Activated T-helper 2 cell treated with anti-CD3 and anti-CD28 coated beads, Interferon-gamma antibody, Interleukin-2, Interleukin-4, amounts not matched to agents 10 μg/mL and 5 μg/mL and 100 μg/mL, durations not matched to agents 14 hours and 24 hours and 36 hours (primary cell): Measurements from ENCODE around the gene RFX2. TPM values are rescaled to one million over a fixed set of nuclear protein-coding genes. Genes with fewer than 3 reads are reported as not detected.
A peak's percentile ranks its signal among the peaks of the same experiment; 100 is the strongest.

Experiments used
- DNase-seq: peaks from one replicate; pipeline ENCODE4 v3.0.0; 2021; ENCODE audit warnings: low spot score
- H3K27ac Mint-ChIP-seq: one replicate; pipeline ENCODE4 v1.8.0; 2021; ENCODE audit warnings: mixed read lengths
- H3K27me3 Mint-ChIP-seq: one replicate; pipeline ENCODE4 v1.8.0; 2021; ENCODE audit warnings: low read depth, mixed read lengths
- H3K36me3 Mint-ChIP-seq: one replicate; pipeline ENCODE4 v1.8.0; 2021; ENCODE audit warnings: low read depth, mixed read lengths
- H3K4me1 Mint-ChIP-seq: one replicate; pipeline ENCODE4 v1.8.0; 2021; ENCODE audit warnings: low read depth, mixed read lengths
- H3K4me3 Mint-ChIP-seq: one replicate; pipeline ENCODE4 v1.8.0; 2021; ENCODE audit warnings: low read depth, mild to moderate bottlenecking, moderate library complexity, mixed read lengths
- H3K9me3 Mint-ChIP-seq: one replicate; pipeline ENCODE4 v1.8.0; 2021; ENCODE audit warnings: mixed read lengths
- intact Hi-C: fragments of 100-400 bp; cut with micrococcal nuclease; formaldehyde crosslinking; loops from one replicate; pipeline ENCODE4 v1.15.1; 2023
- total RNA-seq: library from RNA; stranded (reverse); gene quantifications from 2 replicates; pipeline ENCODE4 v1.2.3, GENCODE V29; 2022

RFX2 gene
- total RNA-seq, 1 donor from 2014 or later = 8.7 TPM

GRCh38 chr19:6059988-6060599, 50.2 kb downstream of the RFX2 start:
- Mint-ChIP-seq H3K4me3 (no peak overlapping the region), H3K4me1 (peaks cover 54% of the 10 kb centered on the region), H3K36me3 (no peaks in the 10 kb centered on the region), H3K27me3 (no peaks in the 10 kb centered on the region), H3K27ac (peak overlapping the region; percentile 71), H3K9me3 (no peaks in the 10 kb centered on the region)
- intact Hi-C loops = no loop called here
- no peak for DNase-seq

DNA sequence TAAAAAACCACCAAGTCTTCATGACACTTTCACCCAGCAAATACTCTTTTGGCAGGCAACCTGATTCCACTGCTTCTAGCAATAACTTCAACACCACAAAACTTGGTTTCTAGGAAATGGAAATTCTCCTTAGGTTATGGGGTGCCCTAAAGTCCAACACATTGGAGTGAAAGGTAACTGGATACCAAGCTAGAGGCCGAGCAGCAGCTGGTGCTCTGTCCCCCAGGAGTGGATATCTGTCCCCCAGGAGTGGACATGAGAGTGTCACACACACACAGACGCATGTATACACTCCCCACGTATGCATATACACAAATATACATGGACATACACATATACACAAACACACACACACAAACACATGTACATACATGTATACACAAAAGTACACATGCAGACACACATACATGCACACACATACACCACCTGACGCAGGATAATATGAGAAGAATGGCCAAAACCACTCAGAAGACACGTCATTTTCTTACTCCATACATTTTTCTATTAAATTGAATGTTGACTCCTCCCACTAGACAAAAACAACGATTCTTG, 50.8 kb downstream of the RFX2 start:
- no peak for DNase-seq
- intact Hi-C loops = no loop called here
- Mint-ChIP-seq H3K9me3 (no peaks in the 10 kb centered on the region), H3K4me1 (peaks cover 52% of the 10 kb centered on the region), H3K27me3 (no peaks in the 10 kb centered on the region), H3K36me3 (no peaks in the 10 kb centered on the region), H3K4me3 (no peak overlapping the region), H3K27ac (no peak overlapping the region)

DNA sequence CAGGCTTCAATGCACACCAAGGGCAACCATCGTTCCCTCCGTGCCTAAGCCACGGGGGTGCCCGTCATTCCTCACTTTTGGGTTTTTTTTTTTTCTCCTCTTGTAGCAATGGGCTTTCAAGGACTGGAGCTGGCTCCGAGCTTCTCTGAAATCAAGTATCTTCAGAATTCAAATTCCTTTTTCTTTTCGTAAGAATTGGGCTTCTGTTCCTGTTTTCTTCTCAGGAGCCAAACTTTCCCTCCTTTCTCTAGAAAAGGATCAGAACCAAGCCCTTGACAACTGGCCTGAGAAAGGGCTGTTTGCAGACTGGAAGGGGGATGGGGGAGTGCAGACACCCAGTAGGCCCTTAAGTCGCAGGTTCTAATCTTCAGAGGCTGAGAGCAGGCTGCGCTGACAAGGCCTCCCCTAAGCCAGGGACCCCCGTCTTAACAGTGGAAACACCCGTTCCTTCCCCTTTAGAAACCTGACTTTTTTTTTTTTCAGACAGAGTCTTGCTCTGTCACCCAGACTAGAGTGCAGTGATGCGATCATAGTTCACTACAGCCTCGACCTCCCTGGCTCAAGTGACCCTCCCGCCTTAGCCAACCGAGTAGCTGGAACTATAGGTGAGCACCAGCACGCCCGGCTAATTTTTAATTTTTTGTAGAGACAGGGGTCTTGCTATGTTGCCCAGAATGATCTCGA, 51.6 kb downstream of the RFX2 start:
- intact Hi-C loops = no loop called here
- Mint-ChIP-seq H3K27ac (no peak overlapping the region), H3K4me3 (no peak overlapping the region), H3K36me3 (no peaks in the 10 kb centered on the region), H3K27me3 (no peaks in the 10 kb centered on the region), H3K9me3 (no peaks in the 10 kb centered on the region), H3K4me1 (peaks cover 45% of the 10 kb centered on the region)
- no peak for DNase-seq

- Mint-ChIP-seq H3K36me3 (no peaks in the 10 kb centered on the region), H3K27ac (peak overlapping the region; percentile 43), H3K4me1 (peaks cover 43% of the 10 kb centered on the region), H3K27me3 (peaks cover 2% of the 10 kb centered on the region), H3K4me3 (no peak overlapping the region), H3K9me3 (no peaks in the 10 kb centered on the region)
- no peak for DNase-seq
- intact Hi-C loops = no loop called here
Measured at GRCh38 chr19:6057651-6058517, 52.4 kb downstream of the RFX2 start.

- Mint-ChIP-seq H3K36me3 (no peaks in the 10 kb centered on the region), H3K9me3 (no peaks in the 10 kb centered on the region), H3K27ac (peak overlapping the region; percentile 71)
Measured at GRCh38 chr19:6056801-6057650, 53.3 kb downstream of the RFX2 start.

GRCh38 chr19:6056282-6056741, 54.0 kb downstream of the RFX2 start:
- Mint-ChIP-seq H3K27ac (no peak overlapping the region), H3K4me3 (no peak overlapping the region), H3K36me3 (no peaks in the 10 kb centered on the region), H3K27me3 (peaks cover 2% of the 10 kb centered on the region), H3K9me3 (no peaks in the 10 kb centered on the region), H3K4me1 (peaks cover 32% of the 10 kb centered on the region)
- intact Hi-C loops = no loop called here
- no peak for DNase-seq

More at GRCh38 chr19:6056801-6057650, 53.3 kb downstream of the RFX2 start:
- intact Hi-C loops = no loop called here
- no peak for DNase-seq
- Mint-ChIP-seq H3K4me1 (peaks cover 35% of the 10 kb centered on the region), H3K27me3 (peaks cover 2% of the 10 kb centered on the region), H3K4me3 (no peak overlapping the region)

DNA sequence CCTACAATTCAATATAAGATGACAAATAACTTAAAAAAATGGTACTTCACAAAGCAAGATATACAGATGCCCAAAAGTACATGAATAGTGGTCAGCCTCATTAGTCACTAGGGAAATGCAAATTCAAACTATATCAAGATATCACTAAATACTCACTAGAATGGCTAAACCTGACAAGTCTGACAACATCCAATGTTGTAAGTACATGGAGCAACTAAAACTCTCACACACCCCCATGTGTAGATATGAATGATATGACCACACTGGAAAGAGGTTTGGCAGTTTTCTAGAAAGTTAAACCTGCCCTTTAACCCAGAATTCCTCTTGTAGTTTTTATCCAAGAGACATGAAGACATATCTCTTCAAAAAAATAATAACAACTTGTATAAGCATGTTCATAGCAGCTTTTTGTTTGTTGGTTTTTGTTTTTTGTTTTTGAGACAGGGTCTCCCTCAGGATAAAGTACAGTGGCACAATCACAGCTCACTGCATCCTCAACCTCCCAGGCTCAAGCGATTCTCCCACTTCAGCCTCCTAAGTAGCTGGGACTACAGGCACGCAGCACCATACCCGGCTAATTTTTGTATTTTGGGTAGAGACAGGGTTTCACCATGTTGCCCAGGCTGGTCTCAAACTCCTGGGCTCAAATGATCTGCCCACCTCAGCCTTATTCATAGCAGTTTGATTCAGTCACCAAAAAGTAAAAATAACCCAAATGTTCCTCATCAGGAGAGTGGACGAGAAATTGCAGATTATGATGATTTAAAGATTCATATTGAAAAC, 55.1 kb downstream of the RFX2 start:
- Mint-ChIP-seq H3K27me3 (peaks cover 5% of the 10 kb centered on the region), H3K9me3 (no peaks in the 10 kb centered on the region), H3K36me3 (no peaks in the 10 kb centered on the region), H3K4me3 (no peak overlapping the region), H3K4me1 (peaks cover 22% of the 10 kb centered on the region), H3K27ac (no peak overlapping the region)
- intact Hi-C loops = no loop called here
- DNase-seq = no peak

GRCh38 chr19:6048793-6049405, 61.4 kb downstream of the RFX2 start:
- H3K4me3 Mint-ChIP-seq = no peak overlapping the region
- peak; percentile 65 for DNase-seq
- no peak overlapping the region for H3K27ac Mint-ChIP-seq

DNA sequence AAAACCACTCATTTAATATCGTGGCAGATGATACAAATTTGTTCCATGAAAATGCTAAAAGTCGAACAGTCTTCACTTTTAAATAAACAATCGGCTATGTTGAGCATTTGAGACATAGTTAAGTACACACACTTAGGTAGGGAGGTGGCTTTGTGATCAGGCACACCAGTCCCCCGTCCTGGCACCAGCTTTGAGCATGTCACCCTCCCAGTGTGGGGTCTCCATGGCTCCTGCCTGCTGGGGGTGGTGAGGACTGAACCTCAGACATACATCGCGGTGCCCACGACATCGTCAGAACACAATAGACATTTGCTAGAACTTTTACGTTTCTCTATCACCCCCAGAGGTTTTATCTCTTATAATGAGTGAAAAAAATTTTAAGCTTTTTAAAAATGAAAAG, 62.0 kb downstream of the RFX2 start:
- Mint-ChIP-seq H3K27ac (no peak overlapping the region), H3K4me1 (peaks cover 8% of the 10 kb centered on the region), H3K27me3 (peaks cover 5% of the 10 kb centered on the region), H3K9me3 (no peaks in the 10 kb centered on the region), H3K36me3 (no peaks in the 10 kb centered on the region), H3K4me3 (no peak overlapping the region)
- no peak for DNase-seq
- intact Hi-C loops = no loop called here

More at GRCh38 chr19:6048793-6049405, 61.4 kb downstream of the RFX2 start:
- H3K36me3 Mint-ChIP-seq = no peaks in the 10 kb centered on the region
- intact Hi-C loops = loop anchor here (1.0 kb wide), 1 partner anchor 76 kb away; no protein-coding TSS in a partner anchor
- H3K27me3 Mint-ChIP-seq = peaks cover 5% of the 10 kb centered on the region
- H3K4me1 Mint-ChIP-seq = peaks cover 8% of the 10 kb centered on the region
- no peaks in the 10 kb centered on the region for H3K9me3 Mint-ChIP-seq

- intact Hi-C loops = no loop called here
- no peaks in the 10 kb centered on the region for H3K9me3 Mint-ChIP-seq
Measured at GRCh38 chr19:6047741-6048251, 62.5 kb downstream of the RFX2 start.

DNA sequence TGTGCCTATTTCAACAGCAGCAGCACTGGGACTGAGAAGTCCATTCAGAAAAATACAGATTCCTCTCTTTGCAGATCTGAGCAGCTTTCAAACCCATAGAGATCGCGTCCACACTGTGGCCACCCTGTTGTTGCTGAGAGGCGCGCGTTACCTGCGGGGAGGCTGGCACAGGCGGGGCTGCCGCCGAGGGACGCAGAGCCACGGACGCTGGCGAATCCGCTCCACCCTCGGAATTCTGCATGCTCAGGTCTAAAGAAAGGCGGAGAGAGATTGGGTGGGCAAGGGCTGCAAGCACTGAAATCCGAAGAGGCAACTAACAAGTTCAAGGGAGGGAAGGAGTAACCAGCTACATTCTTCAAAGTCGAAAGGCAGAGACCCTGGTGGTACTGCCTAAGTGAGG, 63.0 kb downstream of the RFX2 start:
- H3K36me3 Mint-ChIP-seq = no peaks in the 10 kb centered on the region
- intact Hi-C loops = no loop called here
- H3K27ac Mint-ChIP-seq = no peak overlapping the region
- no peaks in the 10 kb centered on the region for H3K9me3 Mint-ChIP-seq
- no peak for DNase-seq
- no peak overlapping the region for H3K4me3 Mint-ChIP-seq
- H3K27me3 Mint-ChIP-seq = peaks cover 4% of the 10 kb centered on the region
- peaks cover 8% of the 10 kb centered on the region for H3K4me1 Mint-ChIP-seq

More at GRCh38 chr19:6047741-6048251, 62.5 kb downstream of the RFX2 start:
- H3K4me1 Mint-ChIP-seq = peaks cover 8% of the 10 kb centered on the region
- no peak for DNase-seq
- peaks cover 4% of the 10 kb centered on the region for H3K27me3 Mint-ChIP-seq
- no peak overlapping the region for H3K27ac Mint-ChIP-seq
- no peaks in the 10 kb centered on the region for H3K36me3 Mint-ChIP-seq
- no peak overlapping the region for H3K4me3 Mint-ChIP-seq
